ENCODE results near the gene PDE4B.
"Not testable (repeated sequence)": the region's sequence is repeated elsewhere in the genome, so short reads cannot be mapped to it uniquely, and the experiment has no call there.

PDE4B gene

DNA sequence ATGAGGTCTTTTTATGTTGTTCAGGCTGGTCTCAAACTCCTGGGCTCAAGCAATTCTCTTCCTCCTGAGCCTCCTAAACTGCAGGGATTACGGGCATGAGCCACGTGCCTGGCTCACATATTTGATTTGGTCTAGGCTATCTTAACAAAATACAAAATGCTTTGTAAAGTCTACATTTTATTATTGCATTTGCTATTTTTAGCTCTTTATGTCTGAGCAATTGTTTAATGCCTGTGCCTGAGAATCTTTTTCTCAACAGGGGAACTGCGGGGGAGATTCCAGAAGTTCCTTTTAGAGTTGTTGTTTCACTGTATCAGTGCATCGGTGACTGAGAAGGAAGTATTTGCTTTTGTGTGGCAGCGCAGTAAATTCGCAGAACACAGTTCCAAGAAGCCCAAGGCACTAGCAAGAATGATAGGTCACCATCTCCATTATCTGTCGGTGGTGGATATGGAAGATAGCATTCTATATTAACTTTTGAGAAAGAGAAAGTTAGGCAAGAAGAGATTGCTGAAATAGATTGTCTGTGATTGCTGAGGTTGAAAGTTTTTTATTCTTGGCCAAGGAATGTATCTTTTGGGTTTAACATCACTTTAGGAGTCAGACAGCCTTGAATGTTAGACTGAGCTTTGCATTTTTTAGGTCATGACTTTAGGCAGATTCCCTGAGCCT is 167.3 kb downstream of the PDE4B start:
- TF ChIP-seq, protein P1, sequence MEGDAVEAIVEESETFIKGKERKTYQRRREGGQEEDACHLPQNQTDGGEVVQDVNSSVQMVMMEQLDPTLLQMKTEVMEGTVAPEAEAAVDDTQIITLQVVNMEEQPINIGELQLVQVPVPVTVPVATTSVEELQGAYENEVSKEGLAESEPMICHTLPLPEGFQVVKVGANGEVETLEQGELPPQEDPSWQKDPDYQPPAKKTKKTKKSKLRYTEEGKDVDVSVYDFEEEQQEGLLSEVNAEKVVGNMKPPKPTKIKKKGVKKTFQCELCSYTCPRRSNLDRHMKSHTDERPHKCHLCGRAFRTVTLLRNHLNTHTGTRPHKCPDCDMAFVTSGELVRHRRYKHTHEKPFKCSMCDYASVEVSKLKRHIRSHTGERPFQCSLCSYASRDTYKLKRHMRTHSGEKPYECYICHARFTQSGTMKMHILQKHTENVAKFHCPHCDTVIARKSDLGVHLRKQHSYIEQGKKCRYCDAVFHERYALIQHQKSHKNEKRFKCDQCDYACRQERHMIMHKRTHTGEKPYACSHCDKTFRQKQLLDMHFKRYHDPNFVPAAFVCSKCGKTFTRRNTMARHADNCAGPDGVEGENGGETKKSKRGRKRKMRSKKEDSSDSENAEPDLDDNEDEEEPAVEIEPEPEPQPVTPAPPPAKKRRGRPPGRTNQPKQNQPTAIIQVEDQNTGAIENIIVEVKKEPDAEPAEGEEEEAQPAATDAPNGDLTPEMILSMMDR (conservative IDR thresholded peaks at IDR 0.05): no peak
- peak overlapping the region; percentile 22; the same call in 1 of the 2 replicates for H3K27ac ChIP-seq

DNA sequence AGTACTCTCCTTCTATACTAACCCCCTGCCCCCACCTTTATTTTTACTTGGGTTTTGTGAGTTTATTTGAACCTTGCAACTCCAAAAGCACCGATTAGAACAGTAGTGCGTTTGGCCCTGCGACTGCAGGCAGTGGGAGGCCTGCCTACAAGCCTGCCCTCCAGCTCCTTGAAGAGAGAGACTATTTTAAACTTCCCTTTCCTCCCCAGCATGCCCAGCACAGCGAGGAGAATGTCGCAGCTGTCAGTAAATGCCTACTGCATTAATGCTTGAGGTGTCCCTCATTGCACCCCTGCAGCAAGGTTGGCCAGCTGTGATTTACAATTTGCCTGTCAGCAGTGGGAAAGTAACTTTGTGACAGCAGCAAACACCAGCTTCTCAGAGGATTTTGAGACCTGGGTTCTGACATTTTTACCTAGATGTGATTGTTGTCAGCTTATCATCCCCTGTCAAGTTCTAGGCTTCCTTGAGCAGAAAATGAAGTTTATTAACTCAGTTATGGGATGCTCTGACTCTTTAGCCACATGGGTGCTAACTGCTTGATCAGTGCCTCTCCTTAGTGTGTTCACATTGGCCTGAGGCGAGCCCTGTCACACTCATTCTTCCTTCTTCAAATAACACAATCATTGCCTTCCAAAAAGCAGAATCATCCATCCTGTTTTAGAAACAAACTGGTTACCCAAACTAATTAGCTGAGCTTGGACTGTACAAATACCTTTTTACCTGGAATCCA is 170.6 kb downstream of the PDE4B start:
- peak overlapping the region; percentile 35; the same call in 1 of the 2 replicates for H3K27ac ChIP-seq
- TF ChIP-seq, protein P1 (conservative IDR thresholded peaks at IDR 0.05): no peak

DNA sequence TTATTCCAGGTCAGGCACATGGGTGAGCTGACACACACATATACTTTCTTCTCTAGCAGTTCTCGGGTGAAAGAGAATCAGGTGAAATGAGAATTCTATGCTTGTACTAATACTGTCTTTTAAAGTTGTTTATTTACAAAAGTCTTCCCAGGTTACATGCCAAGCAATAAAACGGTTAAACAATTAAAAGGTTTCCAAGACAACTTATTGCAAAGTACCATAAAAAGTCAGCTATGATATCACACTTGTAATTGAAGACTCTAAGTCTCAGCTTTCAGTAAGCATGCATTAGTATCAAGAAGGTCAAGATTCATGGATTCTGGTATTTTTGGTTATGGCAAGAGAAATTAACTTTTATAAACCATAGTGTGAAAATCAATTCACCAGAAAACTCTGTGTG is 171.4 kb downstream of the PDE4B start:
- peak overlapping the region; percentile 35; the same call in 1 of the 2 replicates for H3K27ac ChIP-seq
- TF ChIP-seq, protein P1 (conservative IDR thresholded peaks at IDR 0.05): no peak

DNA sequence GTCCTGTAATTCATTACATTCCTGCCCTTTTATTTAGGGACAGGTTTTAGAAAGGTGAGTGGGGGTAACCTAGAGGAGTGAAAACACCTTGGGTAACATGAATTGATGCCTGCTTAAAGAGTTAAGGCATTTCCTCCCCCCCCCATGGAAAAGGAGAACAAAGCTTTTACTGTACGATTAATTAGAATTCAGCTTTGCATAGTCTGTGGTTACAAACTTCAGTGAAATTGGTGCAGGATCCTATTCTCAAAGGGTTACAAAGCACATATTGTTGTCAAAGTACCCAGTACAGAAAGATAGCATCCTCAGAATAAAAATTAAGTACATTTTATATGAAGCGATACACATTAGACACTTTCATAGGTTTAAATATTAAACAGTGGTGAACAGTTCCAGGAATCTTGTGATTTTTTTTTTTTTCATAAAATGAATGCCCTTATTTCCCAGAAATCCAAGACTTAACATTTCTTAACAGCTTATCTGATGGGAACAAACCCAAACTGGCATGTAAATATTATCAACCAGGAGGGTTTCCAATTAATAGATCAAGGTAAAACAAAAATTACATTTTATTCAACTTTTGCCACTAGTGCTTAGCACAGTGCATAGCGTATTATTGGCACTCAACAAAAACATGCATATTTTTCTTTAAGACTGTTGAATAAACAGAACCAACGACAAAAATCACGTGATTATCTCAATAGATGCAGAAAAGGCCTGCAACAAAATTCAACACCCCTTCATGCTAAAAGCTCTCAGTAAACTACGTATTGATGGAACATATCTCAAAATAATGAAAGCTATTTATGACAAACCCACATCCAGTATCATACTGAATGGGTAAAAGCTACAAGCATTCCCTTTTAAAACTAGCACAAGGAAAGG is 172.7 kb downstream of the PDE4B start:
- TF ChIP-seq, protein P1 (conservative IDR thresholded peaks at IDR 0.05): no peak
- peak overlapping the region; percentile 19; the same call in 1 of the 2 replicates for H3K27ac ChIP-seq

DNA sequence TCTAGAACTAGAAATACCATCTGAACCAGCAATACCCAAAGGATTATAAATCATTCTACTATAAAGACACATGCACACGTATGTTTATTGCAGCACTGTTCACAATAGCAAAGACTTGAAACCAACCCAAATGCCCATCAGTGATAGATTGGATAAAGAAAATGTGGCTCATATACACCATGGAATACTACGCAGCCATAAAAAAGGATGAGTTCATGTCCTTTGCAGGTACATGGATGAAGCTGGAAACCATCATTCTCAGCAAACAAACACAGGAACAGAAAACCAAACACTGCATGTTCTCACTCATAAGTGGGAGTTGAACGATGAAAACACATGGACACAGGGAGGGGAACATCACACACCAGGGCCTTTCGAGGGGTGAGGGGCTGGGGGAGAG is 174.8 kb downstream of the PDE4B start:
- H3K27ac ChIP-seq: not testable (repeated sequence)

DNA sequence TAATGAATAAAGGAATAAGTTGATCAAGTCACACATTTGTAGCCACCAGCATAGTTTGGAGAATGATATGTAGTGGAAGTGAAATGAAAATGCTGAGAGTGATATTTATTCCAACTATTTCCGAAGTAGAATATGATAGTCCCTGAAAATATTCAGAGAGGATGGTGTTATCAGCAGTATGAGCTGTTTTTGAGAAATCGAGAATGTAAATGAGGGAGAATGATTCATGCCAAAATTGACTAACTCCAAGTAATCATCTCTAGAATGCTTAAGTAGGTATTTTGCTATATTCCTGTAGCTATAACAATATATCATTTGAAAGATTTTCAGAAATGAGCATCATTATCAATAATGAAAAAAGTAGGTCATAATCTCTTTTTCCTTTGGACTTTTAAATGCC is 178.9 kb downstream of the PDE4B start:
- TF ChIP-seq, protein P1 (conservative IDR thresholded peaks at IDR 0.05): no peak
- no peak overlapping the region for H3K27ac ChIP-seq

DNA sequence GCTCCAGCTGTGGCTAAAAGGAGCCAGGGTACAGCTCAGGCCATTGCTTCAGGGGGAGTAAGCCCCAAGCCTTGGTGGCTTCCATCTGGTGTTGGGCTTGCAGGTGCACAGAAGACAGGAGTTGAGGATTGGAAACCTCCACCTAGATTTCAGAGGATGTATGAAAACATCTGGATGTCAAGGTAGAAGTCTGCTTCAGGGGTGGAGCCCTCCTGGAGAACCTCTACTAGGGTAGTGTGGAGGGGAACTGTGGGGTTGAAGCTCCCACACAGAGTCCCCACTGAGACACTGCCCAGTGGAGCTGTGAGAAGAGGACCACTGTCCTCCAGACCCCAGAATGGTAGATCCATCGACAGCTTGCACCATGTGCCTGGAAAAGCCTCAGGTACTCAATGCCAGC is 183.0 kb downstream of the PDE4B start:
- no peak overlapping the region for H3K27ac ChIP-seq
- TF ChIP-seq, protein P1 (conservative IDR thresholded peaks at IDR 0.05): no peak

All from VCaP (cell line).